ENCODE results near the gene ZFAND2B.
A peak's percentile ranks its signal among the peaks of the same experiment; 100 is the strongest.
"Not testable (repeated sequence)": the region's sequence is repeated elsewhere in the genome, so short reads cannot be mapped to it uniquely, and the experiment has no call there.

ZFAND2B gene

GRCh38 chr2:219175928-219176817 is 30.4 kb upstream of the ZFAND2B start:
- peak; percentile 12 to 29 for DNase-seq (ENCODE audit: low read depth in 2 of 2)

- DNase-seq (ENCODE audit: low read depth in 2 of 2), result peak; percentile 71 to 79
These were observed 29.6 kb upstream of the ZFAND2B start, which contains the start of gene CNPPD1 for GRCh38 chr2:219176818-219177551. Gene CNPPD1 (minus strand): TSS chr2:219176925. CDS start chr2:219176828, 97 bp downstream.

GRCh38 chr2:219177552-219178376 is 28.8 kb upstream of the ZFAND2B start, which contains the start of gene RETREG2:
Gene RETREG2 (plus strand): TSS chr2:219178275. CDS start chr2:219178353, 78 bp downstream.
- peak; percentile 62 to 63 for DNase-seq (ENCODE audit: low read depth in 2 of 2)

- peak in 1 of 2 experiments; percentile 30 for DNase-seq (ENCODE audit: low read depth in 2 of 2)
These were observed 28.0 kb upstream of the ZFAND2B start for GRCh38 chr2:219178377-219179175.

- DNase-seq (ENCODE audit: low read depth in 2 of 2), result no peak
These were observed 26.7 kb upstream of the ZFAND2B start for GRCh38 chr2:219179601-219180465.

- DNase-seq (ENCODE audit: low read depth in 2 of 2), result no peak
These were observed 25.6 kb upstream of the ZFAND2B start for GRCh38 chr2:219180961-219181360.

- DNase-seq (ENCODE audit: low read depth in 2 of 2), result no peak
These were observed 25.1 kb upstream of the ZFAND2B start for GRCh38 chr2:219181531-219181930.

- no peak for DNase-seq (ENCODE audit: low read depth in 2 of 2)
These were observed 24.0 kb upstream of the ZFAND2B start for GRCh38 chr2:219182331-219183150.

- no peak for DNase-seq (ENCODE audit: low read depth in 2 of 2)
These were observed 23.3 kb upstream of the ZFAND2B start for GRCh38 chr2:219183151-219183772.

GRCh38 chr2:219184121-219184520 is 22.5 kb upstream of the ZFAND2B start:
- no peak for DNase-seq (ENCODE audit: low read depth in 2 of 2)

GRCh38 chr2:219186754-219187456 is 19.7 kb upstream of the ZFAND2B start:
- DNase-seq (ENCODE audit: low read depth in 2 of 2), result no peak

GRCh38 chr2:219197388-219197787 is 9.2 kb upstream of the ZFAND2B start:
- DNase-seq (ENCODE audit: low read depth in 2 of 2), result no peak

- no peak for DNase-seq (ENCODE audit: low read depth in 2 of 2)
These were observed 7.6 kb upstream of the ZFAND2B start for GRCh38 chr2:219198974-219199373.

- no peak for DNase-seq (ENCODE audit: low read depth in 2 of 2)
These were observed 6.9 kb upstream of the ZFAND2B start for GRCh38 chr2:219199470-219200211.

- not testable (repeated sequence) for DNase-seq (ENCODE audit: low read depth in 2 of 2)
These were observed 5.9 kb upstream of the ZFAND2B start for GRCh38 chr2:219200502-219201326.

- DNase-seq (ENCODE audit: low read depth in 2 of 2), result not testable (repeated sequence)
These were observed 5.3 kb upstream of the ZFAND2B start for GRCh38 chr2:219201331-219201730.

Data from stimulated activated CD4-positive, alpha-beta T cell treated with anti-CD3 and anti-CD28 coated beads, Interleukin-12 subunit alpha, Interleukin-12 subunit beta, amount 100 ng/mL, for 24 hours (primary cell).